GM12865 (cell line): Measurements from ENCODE around the gene EP300.
A peak's percentile ranks its signal among the peaks of the same experiment; 100 is the strongest.
"Not testable (repeated sequence)": the region's sequence is repeated elsewhere in the genome, so short reads cannot be mapped to it uniquely, and the experiment has no call there.

Experiments
- DNase-seq: peaks from one replicate; pipeline ENCODE4 v3.0.0; 2010; ENCODE audit warnings: low read depth
- H3K4me3 ChIP-seq: 2 replicates; pipeline ENCODE4 v1.5.1; 2011; ENCODE audit warnings: mild to moderate bottlenecking, low read depth, low read length, control low read depth
- CTCF ChIP-seq: IDR thresholded peaks from 2 replicates; pipeline ENCODE4 v1.5.1; 2011; ENCODE audit warnings: low read length, control low read depth, low read depth, inconsistent platforms; ENCODE audit not compliant: insufficient read depth; ENCODE audit errors: missing control alignments

The EP300 gene

GRCh38 chr22:41092023-41092817, at the start of gene EP300:
Gene EP300, plus strand, starts transcription at chr22:41092592. Its CDS starts 413 bp downstream, at chr22:41093005.
- H3K4me3 ChIP-seq: peak within 1 kb of the TSS; percentile 88
- peak; percentile 23 for TF ChIP-seq CTCF
- peak; percentile 93 for DNase-seq

GRCh38 chr22:41043722-41044121, 48.7 kb upstream of the EP300 start:
- no peak overlapping the region for H3K4me3 ChIP-seq
- TF ChIP-seq CTCF: no peak
- no peak for DNase-seq

GRCh38 chr22:41045575-41045974, 46.8 kb upstream of the EP300 start:
- DNase-seq, H3K4me3 ChIP-seq: not testable (repeated sequence)

GRCh38 chr22:41047801-41048211, 44.6 kb upstream of the EP300 start:
- no peak overlapping the region for H3K4me3 ChIP-seq
- no peak for TF ChIP-seq CTCF
- DNase-seq: no peak

GRCh38 chr22:41048345-41048744, 44.0 kb upstream of the EP300 start:
- not testable (repeated sequence) for H3K4me3 ChIP-seq, DNase-seq

GRCh38 chr22:41048791-41049717, 43.3 kb upstream of the EP300 start:
- DNase-seq: no peak
- no peak overlapping the region for H3K4me3 ChIP-seq
- TF ChIP-seq CTCF: no peak

GRCh38 chr22:41049795-41050194, 42.6 kb upstream of the EP300 start:
- DNase-seq, H3K4me3 ChIP-seq: not testable (repeated sequence)

- no peak for TF ChIP-seq CTCF
- no peak for DNase-seq
- H3K4me3 ChIP-seq: no peak overlapping the region
Measured at GRCh38 chr22:41050883-41051282, 41.5 kb upstream of the EP300 start.
